NK-92 (cell line): ENCODE results near the gene GALNT18.

Source experiments
- DNase-seq: peaks from one replicate; lab custom pipeline; 2025; ENCODE audit not compliant: unreplicated experiment; lab: John Stamatoyannopoulos, UW

The GALNT18 gene

GRCh38 chr11:11621573-11622339 is at the start of gene GALNT18:
Gene GALNT18 (minus strand): TSS chr11:11622005.
- no peak for DNase-seq

DNA sequence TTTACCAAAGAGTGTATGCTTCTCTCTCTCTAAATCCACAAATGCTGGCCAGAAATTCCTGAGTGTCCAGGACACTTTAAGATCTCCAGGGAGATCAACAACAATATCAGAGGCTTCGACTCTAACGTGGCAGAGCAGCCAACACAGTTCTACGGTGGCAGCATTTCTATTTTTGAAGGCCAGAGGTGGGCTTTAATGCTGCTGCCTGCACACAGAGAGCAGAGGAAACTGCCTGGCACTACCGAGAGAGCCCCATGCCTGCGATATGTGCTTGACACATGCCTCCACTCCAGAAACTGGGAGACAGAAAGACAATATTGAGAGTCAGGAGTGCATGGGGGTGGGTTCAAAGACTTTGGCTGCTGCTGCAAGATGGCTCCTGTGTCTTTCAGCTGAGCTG is 48.8 kb upstream of the GALNT18 start:
- no peak for DNase-seq

- DNase-seq: no peak
Measured at GRCh38 chr11:11669233-11669846, 47.5 kb upstream of the GALNT18 start.

GRCh38 chr11:11668781-11669180 is 47.0 kb upstream of the GALNT18 start:
- no peak for DNase-seq

- no peak for DNase-seq
Measured at GRCh38 chr11:11668274-11668673, 46.5 kb upstream of the GALNT18 start.

GRCh38 chr11:11667056-11667455 is 45.3 kb upstream of the GALNT18 start:
- DNase-seq: no peak

DNA sequence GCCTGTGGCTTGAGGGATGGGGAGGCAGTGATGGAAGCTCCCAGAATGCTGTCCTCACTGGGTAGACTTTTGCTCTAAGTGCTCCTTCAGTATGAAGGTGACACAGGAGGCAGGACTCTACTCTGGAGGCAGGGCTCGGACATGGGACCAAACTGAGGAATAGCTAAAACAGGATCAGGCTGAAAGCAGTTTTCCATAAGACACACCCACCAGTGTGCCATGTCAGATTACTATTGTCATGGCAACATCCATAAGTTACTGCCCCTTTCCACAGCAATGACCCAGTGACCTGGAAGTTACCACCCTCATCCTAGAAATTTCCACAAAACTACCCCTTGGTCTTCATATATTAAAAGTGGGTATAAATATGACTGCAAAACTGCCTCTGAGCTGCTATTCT is 43.6 kb upstream of the GALNT18 start:
- DNase-seq: no peak

DNA sequence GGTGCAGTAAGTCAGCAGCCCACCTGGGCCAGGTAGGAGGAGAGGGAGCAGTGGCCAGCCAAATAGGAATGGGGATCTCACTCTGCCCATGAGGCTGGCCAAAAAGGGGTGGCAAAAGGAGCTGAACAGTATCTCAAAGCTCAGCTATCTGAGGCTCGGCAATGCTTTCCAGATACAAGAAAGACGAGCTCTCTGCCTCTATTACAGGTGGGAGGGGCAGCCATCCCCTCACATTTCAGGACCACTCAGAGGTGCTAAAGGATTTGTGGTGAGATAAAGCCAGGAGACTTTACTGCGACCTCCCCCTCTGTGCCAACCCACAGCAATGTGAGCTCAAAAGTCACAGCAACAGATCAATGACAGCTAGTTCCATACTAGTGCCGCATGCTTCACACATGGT is 42.1 kb upstream of the GALNT18 start:
- DNase-seq: no peak

DNA sequence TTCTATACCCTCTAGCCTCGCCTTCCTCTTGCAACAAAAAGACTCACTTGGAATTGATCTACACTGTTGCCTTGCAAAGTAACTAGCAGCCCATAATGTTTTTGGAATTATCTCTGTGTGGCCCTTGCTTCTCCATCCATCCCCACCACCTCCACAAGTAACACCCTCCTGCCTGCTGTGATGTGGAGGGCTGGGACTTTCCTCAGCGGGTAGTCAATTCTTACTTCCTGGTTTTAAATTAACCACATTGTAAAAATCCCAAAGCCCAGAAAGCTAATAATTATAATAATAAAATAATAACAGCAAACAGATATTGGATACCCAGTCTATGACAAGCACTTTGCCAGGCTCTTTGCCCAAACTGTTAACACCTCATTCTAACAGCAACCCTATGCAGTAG is 40.8 kb upstream of the GALNT18 start:
- no peak for DNase-seq

DNA sequence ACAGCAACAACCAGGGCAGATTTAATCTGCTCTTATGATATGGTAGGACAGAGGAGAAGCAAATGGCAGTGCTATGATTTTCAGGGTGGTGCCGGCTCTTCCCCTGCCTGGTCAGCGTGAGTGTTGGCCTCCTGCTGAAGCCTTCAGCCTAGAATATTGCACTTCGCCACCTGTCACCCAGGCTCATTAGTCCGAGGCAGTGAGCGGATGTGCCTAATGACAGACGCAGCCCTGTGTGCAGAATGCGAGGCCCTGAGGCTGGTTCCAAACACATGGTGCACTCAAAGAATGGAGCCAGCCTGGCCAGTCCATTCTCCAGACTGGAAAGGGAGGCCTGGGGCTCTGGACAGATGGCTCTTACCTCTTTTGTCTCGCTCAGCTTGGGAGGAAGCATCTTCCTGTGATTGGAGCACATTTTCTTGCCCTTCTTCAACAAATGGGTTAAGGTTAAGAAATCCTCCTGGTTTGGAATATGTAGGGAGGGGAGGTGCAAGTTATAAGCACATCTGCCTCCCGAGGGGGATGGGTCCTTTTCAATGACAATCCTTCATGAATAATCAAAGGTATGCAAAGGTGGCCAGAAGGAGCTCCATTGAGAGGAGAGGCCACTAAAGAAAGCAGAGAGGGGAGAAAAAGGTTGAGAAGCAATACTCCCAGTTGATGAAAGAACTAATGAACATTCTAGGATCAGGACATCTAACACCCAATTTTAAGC is 39.7 kb upstream of the GALNT18 start:
- no peak for DNase-seq

DNA sequence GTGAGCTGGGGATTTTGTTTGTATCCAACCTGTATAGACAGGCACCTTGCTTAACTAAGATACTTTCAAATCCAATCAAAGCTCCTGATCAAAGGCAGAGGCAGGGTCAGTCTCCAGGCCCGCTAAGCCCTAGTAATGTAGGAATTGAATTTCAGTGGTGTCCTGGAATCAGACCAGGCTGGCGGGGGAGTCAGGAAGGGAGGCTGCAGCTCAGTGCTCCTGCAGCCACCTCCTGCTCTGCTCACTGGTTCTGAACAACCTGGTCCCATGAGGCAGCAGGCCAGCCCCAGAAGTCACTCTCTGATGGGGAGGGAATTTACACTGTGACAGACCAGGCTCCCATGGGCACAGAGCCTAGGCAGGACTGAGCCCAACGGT is 38.5 kb upstream of the GALNT18 start:
- no peak for DNase-seq

- DNase-seq: no peak
Measured at GRCh38 chr11:11659567-11660362, 38.0 kb upstream of the GALNT18 start.

DNA sequence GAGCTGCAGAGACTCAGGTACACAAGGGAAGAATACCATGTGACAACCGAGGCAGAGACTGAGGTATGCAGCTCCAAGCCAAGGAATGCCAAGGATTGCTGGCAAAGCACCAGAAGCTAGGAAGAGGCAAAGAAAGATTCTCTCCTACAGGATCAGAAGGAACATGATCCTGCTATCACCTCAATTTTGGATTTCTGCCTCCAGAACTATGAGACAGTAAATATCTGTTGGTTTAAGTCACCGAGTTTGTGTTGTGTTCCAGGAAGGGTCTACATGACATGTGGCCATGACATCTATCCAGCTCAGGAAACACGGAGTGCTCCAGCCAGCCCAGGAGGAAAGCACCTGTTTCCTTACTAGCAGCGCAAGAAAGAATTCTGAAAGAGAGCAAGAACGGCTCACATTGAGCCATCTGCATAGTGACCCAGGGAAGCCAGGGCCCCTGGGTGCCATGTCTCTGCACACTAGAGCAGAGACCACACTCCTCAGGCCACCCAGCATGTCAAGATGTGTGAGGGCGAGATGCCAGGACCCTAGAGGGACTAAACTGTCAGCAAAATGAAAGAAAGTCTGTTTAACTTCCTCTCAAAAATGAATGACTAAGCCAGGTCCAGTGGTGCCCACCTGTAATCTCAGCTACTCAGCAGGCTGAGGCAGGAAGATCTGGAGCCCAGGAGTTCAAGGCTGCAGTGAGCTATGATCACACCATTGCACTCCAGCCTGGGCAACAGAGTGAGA is 35.6 kb upstream of the GALNT18 start:
- DNase-seq: no peak

DNA sequence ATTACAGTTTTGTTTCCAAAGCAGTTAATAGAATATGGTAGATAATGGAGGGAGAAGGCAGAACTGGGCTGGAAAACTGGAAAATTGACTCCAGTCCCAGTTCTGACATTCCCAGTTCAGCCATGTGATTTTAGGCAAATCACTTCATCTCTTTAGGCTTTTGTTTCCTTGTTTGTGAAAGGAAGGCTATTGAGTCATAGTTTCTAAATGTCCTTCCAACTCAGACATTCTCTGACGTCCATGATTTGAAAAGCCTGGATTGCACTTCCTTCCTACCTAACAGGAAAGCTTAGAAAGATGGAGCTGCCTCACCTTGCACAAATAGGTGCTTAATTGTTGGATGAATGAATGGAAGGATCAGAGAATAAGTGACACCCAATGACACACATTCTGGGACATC is 19.8 kb upstream of the GALNT18 start:
- no peak for DNase-seq

GRCh38 chr11:11640996-11641395 is 19.2 kb upstream of the GALNT18 start:
- no peak for DNase-seq

GRCh38 chr11:11640152-11640551 is 18.3 kb upstream of the GALNT18 start:
- no peak for DNase-seq

GRCh38 chr11:11636671-11637070 is 14.9 kb upstream of the GALNT18 start:
- no peak for DNase-seq

DNA sequence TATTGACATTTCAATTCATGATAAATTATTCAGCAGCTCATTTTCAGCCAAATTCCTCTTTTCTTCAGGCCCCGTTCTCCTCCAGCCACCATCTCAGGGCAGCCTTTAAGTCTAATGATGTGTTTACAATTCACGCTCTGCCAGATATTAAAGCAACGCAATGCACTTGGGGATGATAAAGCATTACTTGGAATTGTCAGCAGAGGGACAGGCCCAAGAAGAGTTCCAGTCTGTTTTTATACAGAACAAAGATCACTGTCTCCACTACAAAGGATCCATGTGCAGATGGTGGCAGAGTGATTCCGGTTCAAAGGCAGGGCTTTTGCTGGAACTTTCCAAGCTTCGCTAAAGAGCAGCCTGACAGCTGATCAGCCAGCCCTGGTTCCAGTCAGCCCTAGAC is 13.6 kb upstream of the GALNT18 start:
- no peak for DNase-seq

DNA sequence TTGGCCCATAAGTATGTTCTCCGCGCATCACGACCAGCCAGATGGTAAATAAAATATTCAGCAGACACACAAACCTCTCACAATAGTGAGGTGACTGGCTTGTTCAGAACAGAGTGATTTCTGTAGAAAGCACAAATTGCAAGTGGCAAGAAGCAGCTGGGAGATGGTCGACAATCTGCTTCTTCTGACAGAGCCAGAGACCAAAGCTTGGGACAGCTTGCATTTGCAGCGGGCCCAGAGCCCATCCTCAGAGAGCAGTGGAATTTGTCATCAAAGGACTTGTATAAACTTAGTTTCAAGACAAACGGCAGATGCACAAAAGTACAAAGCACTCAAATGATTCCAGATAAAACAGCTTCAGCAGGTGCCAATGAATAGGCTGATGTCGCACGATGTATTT is 7.6 kb upstream of the GALNT18 start:
- DNase-seq: no peak

DNA sequence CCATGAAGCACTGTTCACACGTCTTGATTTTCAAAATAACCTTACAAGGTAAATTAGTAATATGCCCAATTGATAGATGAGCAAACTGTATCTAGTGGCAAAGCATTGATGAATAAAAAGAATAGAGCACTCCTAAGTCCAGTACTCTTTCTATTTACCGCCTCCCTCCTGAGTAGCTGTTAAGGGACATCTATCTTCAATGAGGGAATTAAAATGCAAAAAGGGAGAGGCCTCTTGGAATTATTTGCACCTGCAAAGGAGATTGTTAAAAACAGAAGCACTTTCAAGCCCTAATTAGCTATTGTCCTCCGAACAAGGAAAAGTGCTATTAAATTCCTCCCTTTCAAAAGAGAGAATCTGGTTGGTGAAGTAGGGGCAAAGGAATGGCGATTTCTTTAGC is 6.8 kb upstream of the GALNT18 start:
- DNase-seq: no peak

- no peak for DNase-seq
Measured at GRCh38 chr11:11626128-11626527, 4.3 kb upstream of the GALNT18 start.
